DMS153 treated with DMSO at 0.1 percent for 48 hours (cell line): Measurements from ENCODE around the gene ITGB4.
A peak's percentile ranks its signal among the peaks of the same experiment; 100 is the strongest.

ENCODE experiments used
- DNase-seq: peaks from one replicate; lab custom pipeline; 2025; ENCODE audit not compliant: unreplicated experiment; lab: John Stamatoyannopoulos, UW

ITGB4 gene

DNA sequence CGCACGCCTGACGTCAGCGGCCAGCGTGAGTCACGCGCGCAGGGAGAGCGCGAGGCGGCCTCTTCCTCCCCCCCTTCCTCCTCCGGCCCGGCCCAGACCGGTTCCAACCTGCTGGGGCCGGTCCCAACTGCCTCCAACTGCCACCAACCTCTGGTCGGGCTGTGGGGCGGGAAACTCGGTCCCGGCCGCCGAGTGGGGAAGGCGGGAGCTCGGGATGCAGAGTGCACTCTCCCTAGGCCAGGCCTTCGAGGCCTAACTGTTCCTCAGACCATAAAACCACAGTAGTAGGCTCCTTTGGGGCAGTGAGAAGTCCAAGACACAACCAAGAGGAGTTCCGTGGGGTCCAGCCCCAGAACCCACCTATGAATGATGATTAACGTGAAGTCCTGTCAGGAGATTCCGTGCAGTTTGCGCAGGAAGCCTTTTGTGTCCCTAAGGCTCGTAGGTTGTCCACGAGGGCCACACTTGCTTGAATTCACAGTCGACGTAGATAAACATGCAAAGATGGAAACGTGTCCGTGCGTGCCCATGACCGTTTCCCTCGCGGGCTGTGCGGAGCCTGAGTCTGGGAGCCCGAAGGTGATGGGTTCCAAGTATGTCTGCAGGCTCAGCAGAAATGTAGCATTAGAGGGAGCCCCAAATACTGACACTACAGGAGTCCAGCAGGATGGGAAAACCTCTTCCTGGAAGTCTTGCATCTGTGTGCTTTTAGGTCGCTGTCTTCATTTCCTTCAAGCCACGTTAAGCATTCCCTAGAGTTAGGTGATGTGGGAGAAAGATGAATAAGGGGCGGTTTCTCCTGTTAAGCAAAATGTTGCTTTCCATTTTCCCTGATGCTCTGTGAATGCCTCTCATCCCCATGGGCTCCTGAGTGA, 64.0 kb downstream of the ITGB4 start:
- peak; percentile 81 for DNase-seq

DNA sequence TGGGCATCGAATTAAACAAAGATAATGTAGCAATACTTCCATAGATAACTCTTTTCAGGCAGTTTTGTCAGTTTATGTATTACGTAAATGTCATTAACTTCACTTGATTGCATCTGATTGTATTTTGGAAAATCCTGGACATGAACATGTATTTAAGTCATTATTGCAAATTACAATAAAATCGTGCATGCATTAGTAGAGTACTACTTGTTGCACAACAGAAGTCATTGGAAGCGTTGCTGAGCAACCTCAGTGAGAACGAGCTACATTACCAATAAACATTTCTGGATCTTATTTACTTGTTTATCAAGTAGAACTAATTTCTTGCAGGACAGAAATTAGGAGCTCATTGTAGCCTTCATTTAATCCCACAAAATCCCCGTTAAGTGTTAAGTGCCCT, 70.0 kb downstream of the ITGB4 start:
- DNase-seq, result no peak

- no peak for DNase-seq
These were observed 72.2 kb downstream of the ITGB4 start for GRCh38 chr17:75793460-75793859.

DNA sequence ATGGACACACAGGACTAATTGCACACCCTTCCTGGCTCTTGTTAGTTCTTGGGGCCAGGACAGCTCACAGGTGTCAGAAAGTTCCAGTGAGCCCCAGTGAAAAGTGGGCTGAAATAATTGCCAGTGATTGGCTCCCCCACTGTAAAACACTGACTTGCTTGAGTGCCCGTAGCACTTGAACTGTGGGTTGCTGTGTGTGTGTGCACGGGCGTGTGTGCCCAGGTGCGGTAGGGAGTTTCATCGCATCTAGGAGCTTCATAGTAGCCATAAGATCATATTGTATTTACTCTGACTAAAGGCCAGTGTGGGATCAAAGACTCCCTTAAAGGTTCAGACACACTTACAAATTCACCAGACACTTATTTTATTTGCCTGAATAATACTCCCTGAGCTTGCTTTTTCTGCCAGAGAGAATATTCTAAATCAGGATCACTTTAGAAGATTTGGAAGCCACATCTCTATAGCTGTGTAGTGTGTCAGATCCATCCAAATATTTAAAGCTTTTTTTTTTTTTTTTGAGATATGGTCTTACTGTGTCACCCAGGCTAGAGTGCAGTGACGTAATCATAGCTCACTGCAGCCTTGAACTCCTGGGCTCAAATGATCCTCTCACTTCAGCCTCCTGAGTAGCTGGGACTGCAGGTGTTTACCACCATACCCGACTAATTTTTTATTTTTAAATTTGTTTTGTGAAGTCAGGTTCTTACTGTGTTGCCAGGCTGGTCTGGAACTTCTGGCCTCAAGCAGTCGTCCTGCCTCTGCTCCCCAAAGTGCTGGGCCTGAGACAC, 74.8 kb downstream of the ITGB4 start:
- no peak for DNase-seq

GRCh38 chr17:75799402-75799801, 78.1 kb downstream of the ITGB4 start:
- no peak for DNase-seq

- no peak for DNase-seq
These were observed 82.6 kb downstream of the ITGB4 start for GRCh38 chr17:75803883-75804282.

DNA sequence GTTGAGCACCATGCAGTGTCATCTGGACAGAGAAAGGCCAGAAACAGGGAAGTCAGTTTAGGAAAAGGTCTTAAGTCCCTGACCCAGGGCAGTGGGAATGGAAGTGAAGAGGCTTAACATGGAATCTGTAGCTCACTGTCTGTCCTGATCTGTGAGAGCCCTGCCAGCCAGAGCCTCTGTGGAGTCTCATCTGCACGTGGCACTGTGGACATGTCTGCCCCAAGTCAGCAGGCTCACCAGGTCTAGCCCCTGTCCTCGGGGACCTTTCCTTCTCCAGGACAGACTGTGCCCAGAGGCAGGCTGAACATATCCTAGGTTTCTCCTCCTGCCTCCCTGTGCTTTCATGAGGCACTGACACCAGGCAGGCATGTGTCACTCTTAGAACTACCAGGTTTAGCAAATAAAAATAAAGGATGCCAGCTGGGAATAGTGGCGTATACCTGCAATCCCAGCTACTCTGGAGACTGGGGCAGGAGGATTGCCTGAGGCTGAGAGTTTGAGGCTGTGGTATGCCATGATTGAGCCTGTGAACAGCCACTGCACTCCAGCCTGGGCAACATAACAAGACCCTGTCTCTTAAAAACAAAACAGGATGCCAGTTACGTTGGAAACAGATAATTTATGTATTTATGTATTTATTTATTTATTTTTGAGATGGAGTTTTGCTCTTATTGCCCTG, 85.7 kb downstream of the ITGB4 start:
- no peak for DNase-seq
